ENCODE data around the gene APOC1. TPM values are rescaled to one million over a fixed set of nuclear protein-coding genes. Genes with fewer than 3 reads are reported as not detected.

Gene APOC1
- polyA plus RNA-seq, 3 donors: 8.4 to 11.7 (median 11.6) TPM

DNA sequence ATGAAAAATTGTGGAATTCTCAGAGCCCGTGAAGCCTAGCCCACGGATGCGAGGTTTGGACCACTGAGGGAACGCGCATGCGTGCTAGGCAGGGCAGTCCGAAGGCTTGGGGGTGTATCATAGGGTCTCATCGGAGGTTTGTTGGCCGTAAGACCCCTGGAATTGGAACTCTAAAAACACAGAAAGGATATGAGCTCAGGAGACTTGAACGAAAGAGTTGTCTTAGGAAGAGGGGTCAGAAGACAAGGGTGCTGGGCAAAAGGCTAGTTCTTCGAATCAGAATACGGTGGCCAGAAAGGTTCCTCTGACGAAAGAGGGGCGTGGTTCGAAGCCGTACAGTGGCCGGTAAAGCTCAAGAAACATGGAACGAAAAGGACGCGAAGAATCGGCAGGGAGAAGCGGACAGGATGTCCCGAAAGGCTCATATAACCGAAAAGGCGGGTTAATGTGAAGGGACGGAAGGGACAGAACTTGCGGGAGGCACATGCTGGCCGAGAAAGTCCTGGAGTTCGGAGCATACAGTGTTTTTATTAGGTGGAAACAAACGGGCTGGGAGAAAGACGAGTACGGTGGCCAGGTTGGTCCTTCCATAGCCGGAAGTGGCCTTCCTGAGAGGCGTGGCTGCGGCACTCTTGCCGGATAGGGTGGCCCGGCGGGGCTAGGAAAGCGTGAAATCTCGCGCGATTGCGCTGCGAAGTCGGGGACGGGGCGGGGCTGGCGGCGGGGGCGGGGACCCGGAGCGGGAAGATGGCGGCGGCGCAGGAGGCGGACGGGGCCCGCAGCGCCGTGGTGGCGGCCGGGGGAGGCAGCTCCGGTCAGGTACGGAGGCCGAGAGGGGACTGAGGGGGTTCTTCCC lies 40.5 kb downstream of the APOC1 start, which contains the start of gene CLPTM1:
Gene CLPTM1 (plus strand): TSS at position 732 of the 856 bp plus-strand sequence. CDS start 16 bp downstream, at position 748.
- peak; percentile 96 for DNase-seq

DNA sequence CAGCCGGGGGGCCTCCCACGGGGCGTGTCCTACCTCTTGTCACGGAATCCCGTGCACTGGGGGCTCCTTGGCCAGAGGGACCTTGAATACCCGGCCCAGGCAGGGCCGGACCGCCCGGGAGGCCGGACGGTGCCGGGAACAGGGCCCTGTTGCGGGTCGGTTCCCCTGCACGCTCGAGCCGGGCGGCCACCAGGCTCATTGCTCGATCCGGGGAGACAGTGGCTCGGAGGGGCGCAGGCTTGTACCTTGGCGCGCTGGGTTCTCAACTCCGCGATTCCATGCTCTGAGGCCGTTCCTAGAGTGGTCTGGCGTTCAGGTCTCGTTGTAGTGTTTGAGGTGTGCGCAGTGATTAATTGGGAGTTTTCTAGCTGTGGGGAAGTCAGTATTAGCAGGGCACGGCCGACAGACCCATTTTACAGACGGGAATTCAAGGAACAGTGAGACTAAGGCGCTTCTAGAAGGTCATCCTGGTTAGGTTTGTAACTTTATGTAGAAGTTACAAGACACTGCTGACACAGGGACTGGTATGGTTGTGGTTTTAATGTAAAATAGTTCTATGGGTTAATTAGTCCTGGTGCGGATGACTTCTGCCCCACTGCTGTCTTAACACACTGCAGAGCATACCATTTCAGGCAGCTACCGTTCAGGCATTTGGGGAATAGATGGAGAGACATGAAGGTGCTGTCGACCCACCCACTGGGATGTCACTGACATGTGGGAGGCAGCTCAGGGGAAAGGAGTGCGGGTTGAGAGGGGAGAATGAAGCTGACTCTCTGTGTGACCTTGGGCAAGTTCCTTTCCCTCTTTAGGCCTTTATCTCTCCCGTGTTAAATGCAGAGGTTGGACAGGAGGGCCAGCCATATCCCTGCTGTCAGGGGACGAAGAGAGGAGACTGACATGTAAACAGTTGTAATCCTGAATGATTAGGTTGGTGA lies 41.4 kb downstream of the APOC1 start:
- no peak for DNase-seq

DNA sequence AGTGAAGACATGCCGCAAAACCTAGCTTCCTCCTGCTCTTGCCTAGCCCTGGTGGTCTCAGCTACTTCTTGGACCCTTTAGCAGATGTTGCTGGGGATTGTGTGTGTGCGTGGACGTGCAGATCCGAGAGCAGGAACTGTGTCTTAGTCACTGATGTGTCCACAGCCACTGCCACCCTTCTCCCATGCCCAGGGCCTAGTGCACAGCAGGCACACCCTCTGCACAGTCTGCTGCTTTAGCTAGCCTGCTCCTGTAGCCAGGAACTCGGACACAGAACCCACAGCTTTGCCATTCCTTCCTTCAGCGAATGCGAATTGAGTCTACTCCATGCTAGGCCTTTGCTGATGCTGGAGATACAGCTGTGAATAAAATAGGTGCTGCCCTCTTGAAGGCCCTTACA lies 43.1 kb downstream of the APOC1 start:
- DNase-seq: no peak

GRCh38 chr19:44958090-44958489 lies 43.7 kb downstream of the APOC1 start:
- DNase-seq: no peak

DNA sequence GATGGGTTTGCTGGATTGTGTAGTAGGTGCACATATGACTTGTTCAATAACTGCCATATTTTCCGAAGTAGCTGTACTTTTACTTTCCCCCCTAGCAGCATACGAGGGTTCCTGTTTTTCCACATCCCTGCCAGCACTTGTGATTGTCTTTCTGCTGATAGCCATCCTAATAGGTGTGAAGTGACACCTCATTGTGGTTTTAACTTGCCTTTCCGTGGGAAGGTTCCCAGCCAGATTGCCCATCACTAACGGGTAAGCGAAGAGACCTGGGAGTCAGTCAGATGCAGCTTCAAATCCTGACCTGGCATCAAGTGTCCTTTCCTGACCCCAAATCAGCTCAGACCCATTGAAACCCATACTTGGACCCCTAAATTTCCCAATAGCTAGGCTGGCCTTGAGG lies 45.3 kb downstream of the APOC1 start:
- no peak for DNase-seq

DNA sequence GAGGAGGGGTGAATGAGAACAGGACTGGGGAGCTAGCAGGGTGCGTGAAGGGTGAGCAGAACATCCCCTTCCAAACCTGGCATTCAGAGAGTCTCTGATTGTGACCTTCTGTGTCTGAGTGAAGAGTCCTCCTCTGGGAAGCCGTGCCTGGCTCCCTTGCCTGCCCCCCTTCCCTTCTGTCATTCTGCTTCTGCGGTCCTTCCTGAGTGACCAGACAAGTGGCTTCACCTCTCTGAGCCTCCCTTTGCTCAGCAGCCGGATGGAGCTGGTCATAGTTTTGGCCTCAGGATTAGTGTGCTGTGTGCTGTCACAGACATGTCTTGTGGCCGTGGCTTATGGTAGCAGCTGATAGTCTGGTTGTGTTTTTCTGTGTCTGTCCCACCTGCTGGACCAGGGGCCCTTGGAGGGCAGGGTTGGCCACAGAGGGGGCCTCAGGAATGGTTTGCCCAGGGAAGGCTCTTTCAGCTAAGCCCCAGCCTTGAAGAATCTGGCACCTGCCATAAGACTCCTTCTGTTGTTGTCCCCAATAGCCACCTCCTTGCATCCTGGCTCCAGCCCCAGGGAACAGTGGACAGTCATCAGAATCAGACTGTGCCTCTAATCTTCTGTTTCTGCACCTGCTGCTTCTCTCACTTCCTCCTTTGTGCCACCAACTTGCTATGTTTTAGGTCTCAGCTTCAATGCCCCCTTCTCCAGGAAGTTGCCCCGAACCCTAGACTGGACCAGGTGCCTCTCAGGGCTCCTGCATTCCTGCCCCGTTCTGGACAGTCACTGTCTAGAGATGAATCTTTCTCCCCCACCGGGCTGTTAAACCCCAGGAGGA lies 46.7 kb downstream of the APOC1 start:
- DNase-seq: no peak

- DNase-seq: no peak
Measured at GRCh38 chr19:44961821-44962220, 47.4 kb downstream of the APOC1 start.

- DNase-seq: no peak
Measured at GRCh38 chr19:44968118-44968517, 53.7 kb downstream of the APOC1 start.

DNA sequence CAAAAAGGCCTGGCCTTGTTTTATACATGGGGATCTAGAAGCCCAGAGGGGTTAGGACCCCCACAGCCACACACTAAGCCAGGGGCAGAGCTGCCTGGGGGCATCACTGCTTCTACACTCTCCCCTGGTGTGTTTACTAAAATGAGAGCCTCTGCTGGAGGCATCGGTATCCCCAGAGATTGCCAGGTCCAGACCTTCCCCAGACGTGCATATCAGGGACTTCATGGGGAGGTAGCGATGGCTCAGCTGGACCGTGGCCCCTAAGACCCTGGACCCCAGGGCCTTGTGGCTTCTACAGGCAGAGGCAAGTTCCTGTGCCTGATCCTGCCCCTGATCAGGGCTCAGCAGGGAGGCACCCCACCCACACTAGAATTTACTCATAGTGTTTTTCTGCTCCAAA lies 54.3 kb downstream of the APOC1 start:
- no peak for DNase-seq

Other genes starting within 250 kb of the APOC1 start
- gene CEACAM19, start 243.1 kb upstream of the APOC1 start, polyA plus RNA-seq (ENCODE audit: insufficient read length in 3 of 3): 10 to 100 TPM; 10.2 to 24.7 (median 24.3) TPM
- not detected for gene CEACAM16, start 215.5 kb upstream of the APOC1 start, polyA plus RNA-seq (ENCODE audit: insufficient read length in 3 of 3)
- gene BCL3, start 165.9 kb upstream of the APOC1 start, polyA plus RNA-seq (ENCODE audit: insufficient read length in 3 of 3): 1 to 10 TPM; 8.5 to 9.8 (median 8.8) TPM
- 1 to 10 TPM; 6.6 to 9.7 (median 7.4) TPM for gene CBLC, start 136.7 kb upstream of the APOC1 start, polyA plus RNA-seq (ENCODE audit: insufficient read length in 3 of 3)
- gene BCAM, start 105.5 kb upstream of the APOC1 start, polyA plus RNA-seq (ENCODE audit: insufficient read length in 3 of 3): 100 to 1,000 TPM; 677 to 737 (median 725) TPM
- 100 to 1,000 TPM; 181 to 187 (median 187) TPM for gene NECTIN2, start 68.3 kb upstream of the APOC1 start, polyA plus RNA-seq (ENCODE audit: insufficient read length in 3 of 3)
- 10 to 100 TPM; 48.7 to 58.2 (median 57.6) TPM for gene TOMM40, start 23.4 kb upstream of the APOC1 start, polyA plus RNA-seq (ENCODE audit: insufficient read length in 3 of 3)
- 100 to 1,000 TPM; 397 to 528 (median 454) TPM for gene APOE, start 8.8 kb upstream of the APOC1 start, polyA plus RNA-seq (ENCODE audit: insufficient read length in 3 of 3)
- gene APOC4, start 27.6 kb downstream of the APOC1 start, polyA plus RNA-seq (ENCODE audit: insufficient read length in 3 of 3): under 1 TPM in 1 of 3 donors, not detected in 2; 0.35 TPM
- 10 to 100 TPM; 13.1 to 16.3 (median 14.1) TPM for gene APOC2, start 31.4 kb downstream of the APOC1 start, polyA plus RNA-seq (ENCODE audit: insufficient read length in 3 of 3)
- 100 to 1,000 TPM; 120 to 129 (median 127) TPM for gene CLPTM1, start 40.8 kb downstream of the APOC1 start, polyA plus RNA-seq (ENCODE audit: insufficient read length in 3 of 3)
- 1 to 10 TPM; 6.3 to 7.8 (median 7.6) TPM for gene RELB, start 86.9 kb downstream of the APOC1 start, polyA plus RNA-seq (ENCODE audit: insufficient read length in 3 of 3)
- gene CLASRP, start 124.4 kb downstream of the APOC1 start, polyA plus RNA-seq (ENCODE audit: insufficient read length in 3 of 3): 10 to 100 TPM; 56.2 to 80.1 (median 76.2) TPM
- gene ZNF296, start 161.9 kb downstream of the APOC1 start, polyA plus RNA-seq (ENCODE audit: insufficient read length in 3 of 3): 1 to 10 TPM; 1.1 to 2.4 (median 2.1) TPM
- 10 to 100 TPM; 21.5 to 24.0 (median 23.4) TPM for gene GEMIN7, start 164.7 kb downstream of the APOC1 start, polyA plus RNA-seq (ENCODE audit: insufficient read length in 3 of 3)
- 10 to 100 TPM; 31.8 to 37.5 (median 35.4) TPM for gene PPP1R37, start 178.6 kb downstream of the APOC1 start, polyA plus RNA-seq (ENCODE audit: insufficient read length in 3 of 3)
- under 1 TPM; 0.19 to 0.31 (median 0.21) TPM for gene NKPD1, start 246.4 kb downstream of the APOC1 start, polyA plus RNA-seq (ENCODE audit: insufficient read length in 3 of 3)